C4-2B (cell line): ENCODE measurements around the gene ZIC2.

ENCODE experiments used
- CTCF ChIP-seq: fragments of 450-650 bp; conservative IDR thresholded peaks from 2 replicates; pipeline ENCODE4 v1.5.1; 2017; ENCODE audit warnings: mild to moderate bottlenecking
- ZFX ChIP-seq: fragments of 450-650 bp; IDR thresholded peaks from 2 replicates; pipeline ENCODE4 v1.6.1; 2017

DNA sequence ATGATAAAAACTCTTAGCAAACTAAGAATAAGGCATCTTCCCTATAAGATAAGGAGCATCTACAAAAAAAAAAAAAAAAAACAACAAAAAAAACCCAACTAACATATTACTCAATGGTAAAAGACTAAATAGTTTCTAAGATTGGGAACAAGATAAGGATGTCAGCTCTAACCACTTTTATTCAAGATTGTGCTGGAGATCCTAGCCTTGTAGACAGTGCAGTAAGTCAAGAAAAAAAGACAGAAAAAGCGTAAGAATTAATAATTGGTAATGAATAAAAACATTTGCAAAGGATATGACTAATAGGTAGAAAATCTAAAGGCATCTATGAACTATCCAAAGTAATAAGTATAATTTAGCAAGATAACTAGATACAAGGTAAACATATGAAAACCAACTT, 33.0 kb downstream of the ZIC2 start:
- TF ChIP-seq CTCF: no peak
- no peak for TF ChIP-seq ZFX
